ENCODE measurements around the gene VASP. TPM values are rescaled to one million over a fixed set of nuclear protein-coding genes. Genes with fewer than 3 reads are reported as not detected.

Gene VASP
- 100 to 1,000 TPM; 151 to 196 TPM for total RNA-seq

DNA sequence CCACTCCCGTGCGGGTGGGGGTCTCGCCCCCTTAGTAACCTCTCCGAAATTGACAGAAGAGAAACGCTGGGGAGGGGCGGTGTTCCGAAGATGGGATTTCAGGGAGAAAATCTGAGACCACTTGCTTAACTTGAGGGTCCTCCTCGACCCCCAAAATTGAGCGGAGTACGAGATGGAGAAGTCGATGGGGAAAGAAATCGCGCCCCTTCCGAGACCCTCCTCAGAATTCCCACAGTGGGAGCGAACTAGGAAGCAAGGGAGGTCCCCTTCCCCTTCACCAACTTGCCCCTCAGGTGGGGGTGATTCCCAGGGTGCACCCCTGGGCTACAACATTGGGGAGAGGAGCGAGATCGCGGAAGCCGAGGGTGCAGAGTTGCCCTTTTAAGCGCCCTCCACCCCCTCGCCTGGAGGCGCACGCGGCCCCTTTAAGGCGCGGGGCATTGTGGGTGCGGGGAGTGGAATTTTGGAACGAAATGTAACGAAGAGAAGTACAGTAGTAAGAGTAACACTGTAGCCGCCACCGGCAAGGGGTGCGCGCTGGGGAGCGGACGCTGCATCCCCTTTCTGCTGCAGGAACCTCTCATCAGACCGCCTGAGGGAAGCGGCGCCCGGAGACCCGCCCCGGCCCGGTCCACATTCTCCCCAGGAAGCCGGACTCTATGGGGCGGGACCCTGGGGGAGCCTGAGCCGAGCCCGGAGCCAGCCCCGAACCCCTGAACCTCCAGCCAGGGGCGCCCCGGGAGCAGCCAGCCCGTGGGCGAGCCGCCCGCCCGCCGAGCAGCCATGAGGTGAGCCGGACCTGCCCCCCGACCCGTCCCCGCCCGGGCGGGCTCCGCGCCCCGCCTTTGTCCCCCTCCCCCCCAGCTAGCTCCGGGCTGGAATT lies at the start of gene VASP:
Gene VASP, plus strand, starts transcription at position 491 of the 883 bp plus-strand sequence. Its CDS starts 293 bp downstream, at position 784.
- Mint-ChIP-seq H3K4me3 (peak within 1 kb of the TSS; percentile 98), H3K27ac (peak within 1 kb of the TSS; percentile 92), H3K36me3 (ENCODE audit: low read depth) (peaks cover 49% of the 10 kb centered on the region), H3K4me1 (peaks cover 15% of the 10 kb centered on the region), H3K9me3 (no peaks in the 10 kb centered on the region), H3K27me3 (no peaks in the 10 kb centered on the region)
- ATAC-seq (replicated peaks): peak; percentile 53

DNA sequence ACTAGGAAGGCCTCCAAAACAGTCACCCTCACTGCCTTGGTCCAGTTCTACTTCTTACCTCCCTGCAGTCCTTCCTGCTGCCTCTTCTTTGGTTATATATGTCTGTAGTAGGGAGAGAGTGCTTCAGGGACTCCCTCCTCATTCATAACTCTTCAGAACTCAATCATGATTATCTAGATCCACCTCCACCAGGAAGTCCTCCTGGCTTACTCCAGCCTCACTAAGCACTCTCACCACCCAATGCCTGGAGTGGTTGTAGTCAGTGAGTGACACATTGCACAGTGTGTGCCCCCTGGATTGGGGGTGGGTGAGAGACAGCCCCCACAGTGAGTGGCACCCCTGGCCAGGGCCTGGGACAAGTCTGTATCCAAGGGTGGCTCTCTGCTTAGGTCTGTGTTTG lies 49.5 kb upstream of the VASP start:
- H3K4me3 Mint-ChIP-seq: no peak overlapping the region
- H3K4me1 Mint-ChIP-seq: peaks cover 7% of the 10 kb centered on the region
- no peaks in the 10 kb centered on the region for H3K36me3 Mint-ChIP-seq (ENCODE audit: low read depth)
- no peaks in the 10 kb centered on the region for H3K9me3 Mint-ChIP-seq
- H3K27me3 Mint-ChIP-seq: no peaks in the 10 kb centered on the region
- H3K27ac Mint-ChIP-seq: no peak overlapping the region
- no peak for ATAC-seq (replicated peaks)

- Mint-ChIP-seq H3K9me3 (no peaks in the 10 kb centered on the region), H3K27ac (no peak overlapping the region), H3K4me3 (no peak overlapping the region), H3K4me1 (peaks cover 1% of the 10 kb centered on the region), H3K36me3 (ENCODE audit: low read depth) (no peaks in the 10 kb centered on the region), H3K27me3 (no peaks in the 10 kb centered on the region)
- no peak for ATAC-seq (replicated peaks)
Measured at GRCh38 chr19:45460807-45461347, 46.4 kb upstream of the VASP start.

DNA sequence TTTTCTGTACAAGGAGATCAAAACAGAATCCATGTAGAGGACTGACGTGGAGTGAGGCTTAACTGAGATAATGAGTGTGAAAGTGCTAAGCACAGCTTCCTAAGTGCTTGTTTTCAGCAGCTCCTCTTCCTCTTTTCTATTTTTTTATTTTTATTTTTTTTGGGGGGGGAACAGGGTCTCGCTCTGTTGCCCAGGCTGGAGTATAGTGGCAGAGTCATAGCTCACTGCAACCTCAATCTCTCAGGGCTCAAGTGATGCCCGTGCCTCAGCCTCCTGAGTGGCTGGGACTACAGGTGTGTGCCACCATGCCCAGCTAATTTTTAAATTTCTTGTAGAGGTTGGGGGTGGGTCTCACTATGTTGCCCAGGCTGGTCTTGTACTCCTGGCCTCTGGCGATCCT lies 45.1 kb upstream of the VASP start:
- H3K9me3 Mint-ChIP-seq: no peaks in the 10 kb centered on the region
- no peak for ATAC-seq (replicated peaks)
- H3K4me3 Mint-ChIP-seq: no peak overlapping the region
- H3K27me3 Mint-ChIP-seq: no peaks in the 10 kb centered on the region
- H3K4me1 Mint-ChIP-seq: peaks cover 2% of the 10 kb centered on the region
- no peak overlapping the region for H3K27ac Mint-ChIP-seq
- H3K36me3 Mint-ChIP-seq (ENCODE audit: low read depth): no peaks in the 10 kb centered on the region

- Mint-ChIP-seq H3K9me3 (no peaks in the 10 kb centered on the region), H3K4me3 (no peak overlapping the region), H3K36me3 (ENCODE audit: low read depth) (peaks cover 8% of the 10 kb centered on the region), H3K27ac (no peak overlapping the region), H3K4me1 (peaks cover 3% of the 10 kb centered on the region), H3K27me3 (no peaks in the 10 kb centered on the region)
- ATAC-seq (replicated peaks): no peak
Measured at GRCh38 chr19:45463241-45463640, 44.0 kb upstream of the VASP start.

- H3K36me3 Mint-ChIP-seq (ENCODE audit: low read depth): peaks cover 17% of the 10 kb centered on the region
- H3K27ac Mint-ChIP-seq: no peak overlapping the region
- peaks cover 3% of the 10 kb centered on the region for H3K4me1 Mint-ChIP-seq
- no peaks in the 10 kb centered on the region for H3K27me3 Mint-ChIP-seq
- no peak overlapping the region for H3K4me3 Mint-ChIP-seq
- ATAC-seq (replicated peaks): no peak
- no peaks in the 10 kb centered on the region for H3K9me3 Mint-ChIP-seq
Measured at GRCh38 chr19:45464274-45464673, 43.0 kb upstream of the VASP start.

DNA sequence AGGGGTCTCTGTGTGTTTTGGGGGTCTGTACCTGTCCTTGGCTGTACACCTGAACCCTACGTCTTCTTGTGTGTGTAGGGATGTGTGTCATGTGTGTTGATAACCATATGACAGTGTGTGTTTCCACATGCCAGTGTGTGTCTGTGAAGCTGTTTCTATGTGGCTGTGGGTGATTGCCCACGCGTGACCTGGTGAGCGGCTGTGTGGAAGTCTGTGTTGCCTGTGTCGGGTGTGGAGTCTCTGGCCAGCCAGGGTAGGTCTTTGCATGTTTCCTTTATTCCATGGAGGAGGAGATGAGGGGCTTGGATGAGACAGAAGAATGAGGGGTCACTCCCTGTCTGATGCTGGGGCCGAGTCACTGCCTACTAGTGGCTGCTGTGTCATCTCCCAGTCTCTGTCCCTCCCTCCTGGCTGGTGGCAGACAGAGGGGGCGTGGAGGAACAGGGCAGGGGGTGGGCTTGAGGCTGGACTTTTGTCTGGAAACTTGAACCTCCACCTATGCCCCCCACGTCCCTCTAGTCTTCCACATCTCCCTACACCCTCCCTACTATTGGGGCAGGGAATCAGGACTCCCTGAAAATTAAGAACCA lies 42.3 kb upstream of the VASP start:
- H3K4me1 Mint-ChIP-seq: peaks cover 3% of the 10 kb centered on the region
- no peak for ATAC-seq (replicated peaks)
- H3K4me3 Mint-ChIP-seq: no peak overlapping the region
- no peaks in the 10 kb centered on the region for H3K27me3 Mint-ChIP-seq
- no peaks in the 10 kb centered on the region for H3K9me3 Mint-ChIP-seq
- peaks cover 23% of the 10 kb centered on the region for H3K36me3 Mint-ChIP-seq (ENCODE audit: low read depth)
- no peak overlapping the region for H3K27ac Mint-ChIP-seq

DNA sequence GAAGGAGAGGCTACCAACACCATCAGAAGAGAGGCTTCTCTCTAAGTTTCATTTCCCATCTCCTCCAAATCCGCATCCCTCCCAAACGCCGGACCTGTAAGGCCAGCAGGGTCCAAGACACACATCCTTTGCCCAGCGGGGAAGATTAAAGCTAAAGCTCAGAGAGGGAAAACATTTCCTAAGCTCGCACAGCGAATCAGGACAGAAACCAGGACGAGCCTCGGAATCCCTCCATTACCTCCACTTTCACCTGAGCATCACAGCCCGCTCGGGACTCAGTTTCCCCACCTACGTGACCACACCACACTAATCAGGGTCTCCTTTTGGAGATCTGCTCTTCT lies 40.2 kb upstream of the VASP start:
- peak overlapping the region; percentile 89 for H3K4me3 Mint-ChIP-seq
- ATAC-seq (replicated peaks): no peak
- peaks cover 45% of the 10 kb centered on the region for H3K36me3 Mint-ChIP-seq (ENCODE audit: low read depth)
- H3K27ac Mint-ChIP-seq: peak overlapping the region; percentile 96
- peaks cover 7% of the 10 kb centered on the region for H3K4me1 Mint-ChIP-seq
- no peaks in the 10 kb centered on the region for H3K27me3 Mint-ChIP-seq
- H3K9me3 Mint-ChIP-seq: no peaks in the 10 kb centered on the region

DNA sequence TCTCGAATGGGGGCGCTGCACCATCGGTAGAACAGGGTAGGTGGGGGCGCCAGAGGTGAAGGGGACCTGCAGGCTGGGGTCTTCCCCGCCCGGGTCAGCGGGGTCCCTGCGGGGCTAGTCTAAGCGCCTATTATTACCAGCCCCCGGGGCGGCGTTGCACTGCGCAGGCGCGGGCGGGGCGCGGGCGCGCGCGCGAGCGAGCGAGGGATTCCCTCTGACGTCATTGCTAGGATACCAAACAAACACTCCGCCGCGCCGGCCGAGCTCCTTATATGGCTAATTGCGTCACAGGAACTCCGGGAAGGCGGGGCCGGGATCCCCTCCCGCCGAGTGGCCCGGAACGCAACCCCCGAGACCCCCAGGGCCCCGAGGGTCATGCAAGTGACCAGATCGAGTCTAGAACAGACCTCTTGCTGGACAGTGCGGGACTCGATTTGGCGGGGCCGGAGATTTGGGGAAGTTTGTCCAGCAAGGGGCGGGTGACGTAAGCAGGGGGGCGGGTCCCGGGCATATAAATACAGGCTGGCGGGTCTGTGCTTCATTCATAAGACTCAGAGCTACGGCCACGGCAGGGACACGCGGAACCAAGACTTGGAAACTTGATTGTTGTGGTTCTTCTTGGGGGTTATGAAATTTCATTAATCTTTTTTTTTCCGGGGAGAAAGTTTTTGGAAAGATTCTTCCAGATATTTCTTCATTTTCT lies 39.7 kb upstream of the VASP start, which contains the start of gene FOSB:
Gene FOSB, plus strand, starts transcription at position 541 of the 703 bp plus-strand sequence. CDS start 591 bp downstream, outside the sequence.
- Mint-ChIP-seq H3K27me3 (no peaks in the 10 kb centered on the region), H3K36me3 (ENCODE audit: low read depth) (peaks cover 50% of the 10 kb centered on the region), H3K4me1 (peaks cover 8% of the 10 kb centered on the region), H3K9me3 (no peaks in the 10 kb centered on the region), H3K27ac (peak within 1 kb of the TSS; percentile 96), H3K4me3 (peak within 1 kb of the TSS; percentile 89)
- ATAC-seq (replicated peaks): peak; percentile 34

GRCh38 chr19:45468159-45468651 lies 39.1 kb upstream of the VASP start:
- Mint-ChIP-seq H3K9me3 (no peaks in the 10 kb centered on the region), H3K27me3 (no peaks in the 10 kb centered on the region), H3K36me3 (ENCODE audit: low read depth) (peaks cover 56% of the 10 kb centered on the region), H3K4me1 (peaks cover 12% of the 10 kb centered on the region), H3K4me3 (peak overlapping the region; percentile 89), H3K27ac (peak overlapping the region; percentile 96)
- ATAC-seq (replicated peaks): no peak

- H3K4me3 Mint-ChIP-seq: peak overlapping the region; percentile 89
- peak; percentile 49 for ATAC-seq (replicated peaks)
Measured at GRCh38 chr19:45468803-45469131, 38.5 kb upstream of the VASP start.

GRCh38 chr19:45469132-45469944 lies 37.9 kb upstream of the VASP start:
- peak overlapping the region; percentile 96 for H3K27ac Mint-ChIP-seq
- no peaks in the 10 kb centered on the region for H3K9me3 Mint-ChIP-seq
- peaks cover 67% of the 10 kb centered on the region for H3K36me3 Mint-ChIP-seq (ENCODE audit: low read depth)
- no peaks in the 10 kb centered on the region for H3K27me3 Mint-ChIP-seq
- H3K4me3 Mint-ChIP-seq: peak overlapping the region; percentile 89
- peak; percentile 82 for ATAC-seq (replicated peaks)
- peaks cover 12% of the 10 kb centered on the region for H3K4me1 Mint-ChIP-seq

More at GRCh38 chr19:45468803-45469131, 38.5 kb upstream of the VASP start:
- H3K9me3 Mint-ChIP-seq: no peaks in the 10 kb centered on the region
- no peaks in the 10 kb centered on the region for H3K27me3 Mint-ChIP-seq
- peaks cover 62% of the 10 kb centered on the region for H3K36me3 Mint-ChIP-seq (ENCODE audit: low read depth)
- H3K4me1 Mint-ChIP-seq: peaks cover 12% of the 10 kb centered on the region
- H3K27ac Mint-ChIP-seq: peak overlapping the region; percentile 96

DNA sequence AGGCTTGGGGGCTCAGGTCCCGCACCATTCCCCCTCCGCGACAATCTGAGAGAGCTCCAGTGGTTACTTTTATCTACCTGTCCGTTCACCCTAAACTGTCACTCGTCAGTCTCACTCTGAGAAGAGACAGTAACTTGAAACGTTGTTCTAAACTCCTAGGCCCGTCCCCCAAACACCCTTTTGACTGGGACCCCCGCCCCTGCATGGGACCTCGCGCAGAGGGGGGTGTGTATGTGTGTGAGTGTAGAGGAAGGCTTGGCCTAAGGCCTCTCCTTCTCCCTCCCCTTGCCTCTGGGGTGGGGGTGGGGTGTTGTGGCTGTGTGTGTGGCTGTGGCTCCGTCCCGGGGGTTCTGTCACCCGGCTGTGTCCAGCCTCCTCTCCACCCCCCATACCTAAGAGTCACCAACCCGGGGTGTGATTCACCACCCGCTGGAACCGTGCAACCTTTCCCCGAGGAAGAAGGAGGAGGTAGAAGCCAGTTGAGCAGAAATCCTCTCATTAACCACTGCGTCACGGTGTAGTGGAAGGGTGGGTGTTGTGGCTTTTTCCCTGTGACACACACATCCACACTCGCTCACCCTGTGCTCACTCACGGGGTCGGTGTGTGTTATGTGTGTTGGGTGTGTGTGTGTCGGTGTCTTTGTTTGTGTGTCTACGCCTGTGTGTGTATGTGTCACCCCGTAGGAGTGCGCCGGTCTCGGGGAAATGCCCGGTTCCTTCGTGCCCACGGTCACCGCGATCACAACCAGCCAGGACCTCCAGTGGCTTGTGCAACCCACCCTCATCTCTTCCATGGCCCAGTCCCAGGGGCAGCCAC lies 37.1 kb upstream of the VASP start:
- Mint-ChIP-seq H3K9me3 (no peaks in the 10 kb centered on the region), H3K36me3 (ENCODE audit: low read depth) (peaks cover 74% of the 10 kb centered on the region), H3K4me3 (peak overlapping the region; percentile 89), H3K27ac (peak overlapping the region; percentile 96), H3K4me1 (peaks cover 12% of the 10 kb centered on the region), H3K27me3 (no peaks in the 10 kb centered on the region)
- ATAC-seq (replicated peaks): peak; percentile 20

Measured in activated T-helper 17 cell treated with anti-CD3 and anti-CD28 coated beads, Interleukin-2, amount 50 U/mL, for 72 hours (primary cell).